H1 (cell line): ENCODE results near the gene SPOCK1.

ENCODE experiments used
- EP300 ChIP-seq, 2 experiments: IDR thresholded peaks; 1 replicate in 1 of 2; 2 replicates in 1 of 2; pipeline ENCODE4 v1.6.1; 2011 to 2012; ENCODE audit warnings: low read depth in 2 of 2, low read length in 2 of 2, mild to moderate bottlenecking in 2 of 2, borderline replicate concordance in 1 of 2, inconsistent platforms in 1 of 2, moderate library complexity in 1 of 2
- POLR2A ChIP-seq, 2 experiments: IDR thresholded peaks; 1 replicate in 1 of 2; 2 replicates in 1 of 2; pipeline ENCODE4 v1.6.1; 2011; ENCODE audit warnings: low read depth in 2 of 2, low read length in 2 of 2, mild to moderate bottlenecking in 2 of 2; ENCODE audit errors: control extremely low read depth in 1 of 2
- TF ChIP-seq, protein P1 (sequence below), 3 experiments: IDR thresholded peaks; 1 replicate in 2 of 3; 2 replicates in 1 of 3; pipeline versions ENCODE4 v1.5.1 to v1.6.1; 2011; ENCODE audit warnings: low read length in 3 of 3, mild to moderate bottlenecking in 3 of 3, inconsistent platforms in 2 of 3, low read depth in 1 of 3, moderate library complexity in 1 of 3; ENCODE audit not compliant: insufficient read depth in 1 of 3; ENCODE audit errors: control extremely low read depth in 1 of 3

DNA sequence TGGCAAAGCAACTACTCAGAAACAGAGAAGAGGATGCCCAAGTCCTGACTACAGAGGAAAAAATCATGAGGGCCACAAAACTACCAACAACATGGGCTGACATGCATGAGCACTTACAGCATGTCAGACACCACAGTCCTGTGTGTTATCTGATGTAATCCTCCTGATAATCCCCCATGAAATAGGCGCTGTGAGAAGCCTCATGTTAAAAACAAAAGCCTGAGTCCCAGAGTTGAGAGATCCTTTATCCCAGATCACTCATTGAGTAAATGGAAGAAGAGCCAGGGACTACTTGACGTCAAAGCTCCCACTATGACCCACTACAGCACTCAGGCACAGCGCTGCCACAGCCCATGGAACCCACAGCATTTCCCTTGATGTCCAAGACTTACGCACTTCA is 7.2 kb upstream of the SPOCK1 start:
- TF ChIP-seq, protein P1, sequence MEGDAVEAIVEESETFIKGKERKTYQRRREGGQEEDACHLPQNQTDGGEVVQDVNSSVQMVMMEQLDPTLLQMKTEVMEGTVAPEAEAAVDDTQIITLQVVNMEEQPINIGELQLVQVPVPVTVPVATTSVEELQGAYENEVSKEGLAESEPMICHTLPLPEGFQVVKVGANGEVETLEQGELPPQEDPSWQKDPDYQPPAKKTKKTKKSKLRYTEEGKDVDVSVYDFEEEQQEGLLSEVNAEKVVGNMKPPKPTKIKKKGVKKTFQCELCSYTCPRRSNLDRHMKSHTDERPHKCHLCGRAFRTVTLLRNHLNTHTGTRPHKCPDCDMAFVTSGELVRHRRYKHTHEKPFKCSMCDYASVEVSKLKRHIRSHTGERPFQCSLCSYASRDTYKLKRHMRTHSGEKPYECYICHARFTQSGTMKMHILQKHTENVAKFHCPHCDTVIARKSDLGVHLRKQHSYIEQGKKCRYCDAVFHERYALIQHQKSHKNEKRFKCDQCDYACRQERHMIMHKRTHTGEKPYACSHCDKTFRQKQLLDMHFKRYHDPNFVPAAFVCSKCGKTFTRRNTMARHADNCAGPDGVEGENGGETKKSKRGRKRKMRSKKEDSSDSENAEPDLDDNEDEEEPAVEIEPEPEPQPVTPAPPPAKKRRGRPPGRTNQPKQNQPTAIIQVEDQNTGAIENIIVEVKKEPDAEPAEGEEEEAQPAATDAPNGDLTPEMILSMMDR (IDR thresholded peaks at IDR 0.05; ENCODE audit: control extremely low read depth in 1 of 3, insufficient read depth in 1 of 3, low read depth in 1 of 3, low read length in 3 of 3) = no peak
- TF ChIP-seq POLR2A (IDR thresholded peaks at IDR 0.05; ENCODE audit: control extremely low read depth in 1 of 2, low read depth in 2 of 2, low read length in 2 of 2) (no peak), EP300 (IDR thresholded peaks at IDR 0.05; ENCODE audit: borderline replicate concordance in 1 of 2, low read depth in 2 of 2, low read length in 2 of 2) (no peak)
